ENCODE results near the gene QKI. TPM values are rescaled to one million over a fixed set of nuclear protein-coding genes. Genes with fewer than 3 reads are reported as not detected.

The QKI gene
- total and polyA plus RNA-seq, 10 of the 15 experiments (the other 5 are each of a cell fraction or from before 2014, with no cell fraction given) = 4.7 to 72.5 (median 38.9) TPM

DNA sequence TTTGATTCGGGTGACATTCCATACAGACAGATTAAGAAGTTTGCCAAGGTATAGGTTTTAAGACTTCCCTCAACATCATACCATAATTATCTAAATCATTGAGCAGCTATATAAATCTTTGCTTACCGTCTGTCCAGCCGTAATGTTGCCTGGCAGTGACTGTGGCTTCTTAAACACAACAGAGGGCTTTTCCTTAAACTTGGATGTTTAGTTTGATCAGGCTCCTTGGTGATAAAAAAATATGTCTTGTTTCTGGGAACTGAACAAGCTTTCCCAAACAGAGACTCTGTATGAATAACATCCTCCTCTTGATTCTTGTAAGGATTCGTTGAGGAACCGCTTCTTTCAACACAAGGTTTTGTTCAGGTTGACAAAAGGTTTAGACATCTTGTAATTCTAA, 130.9 kb downstream of the QKI start (continued):
- TF ChIP-seq JUND (IDR thresholded peaks at IDR 0.05; ENCODE audit: low read depth, low read length) = no peak
- no peak for TF ChIP-seq NBN (IDR thresholded peaks at IDR 0.05)

DNA sequence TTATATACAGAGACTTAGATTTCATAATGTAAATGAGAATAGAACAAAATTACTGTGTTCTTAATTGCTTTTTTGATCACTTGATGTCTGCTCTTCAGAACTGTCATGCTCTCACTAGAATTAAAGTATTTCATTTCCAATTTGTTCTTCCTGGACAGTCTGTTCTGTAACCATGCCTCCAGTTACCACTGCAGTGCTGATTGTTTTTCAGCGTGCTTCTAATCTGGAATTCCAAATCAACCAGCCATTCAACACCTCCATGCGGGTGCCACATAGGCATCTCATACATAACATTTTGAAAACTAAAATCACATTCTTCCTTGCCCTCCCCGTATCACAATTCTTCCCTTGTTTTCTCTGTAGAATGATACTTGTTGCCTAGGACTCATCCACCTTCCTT, 132.8 kb downstream of the QKI start:
- Histone ChIP-seq H3K36me3 (ENCODE audit: control insufficient read depth in 2 of 2, insufficient read depth in 2 of 2, low read length in 1 of 2) (peaks cover 0 to 4% of the 10 kb centered on the region in 2 experiments; a peak in 3 of 4 replicates), H3K27ac (ENCODE audit: control insufficient read depth, insufficient read depth) (no peak overlapping the region), H3K9ac (ENCODE audit: control insufficient read depth, insufficient read depth, low read length) (no peak overlapping the region), H2AFZ (ENCODE audit: control insufficient read depth, low read depth, low read length) (no peak overlapping the region), H3K4me3 (no peak overlapping the region), H4K20me1 (ENCODE audit: control insufficient read depth, insufficient read depth) (no peaks in the 10 kb centered on the region), H3K4me1 (ENCODE audit: control insufficient read depth, insufficient read depth, low read length) (no peaks in the 10 kb centered on the region), H3K4me2 (ENCODE audit: control insufficient read depth, insufficient read depth) (no peak overlapping the region), H3K27me3 (replicated peaks in 1 of 2; ENCODE audit: control insufficient read depth in 2 of 2, insufficient read depth in 2 of 2, low read length in 1 of 2) (no peaks in the 10 kb centered on the region), H3K79me2 (ENCODE audit: control insufficient read depth, insufficient read depth, low read length) (no peaks in the 10 kb centered on the region; the same call in 1 of the 2 replicates), H3K9me3 (replicated peaks; ENCODE audit: control insufficient read depth, insufficient read depth, low read length) (no peaks in the 10 kb centered on the region; the same call in 2 of the 3 replicates)
- ChIA-PET RAD21 (ENCODE audit: unreplicated experiment) (no interaction called here), POLR2A (no interaction called here), CTCF (interaction anchor here (1.0 kb wide), 1 partner anchor 14 kb away, joined by 3 read pairs; no protein-coding TSS in a partner anchor), SMC1A (ENCODE audit: uncharacterized antibody, unreplicated experiment) (interaction anchor here (1.2 kb wide), 1 partner anchor 18 kb away, joined by 4 read pairs; no protein-coding TSS in a partner anchor)
- intact Hi-C loops (cut with micrococcal nuclease; ENCODE audit: unreplicated experiment) = no loop called here
- DNase-seq (ENCODE audit: low read depth, low spot score) (no peak), FAIRE-seq (no peak), ATAC-seq (no peak)
- WGBS (ENCODE audit: insufficient coverage, insufficient replicate concordance, low lambda C conversion rate, missing lambda C conversion rate) = 97% methylated on average over 3 of the region's 3 CpGs
- no TSS peak for BruUV-seq (replicated peaks)
- in situ Hi-C loops (cut with MboI) = no loop called here
- TF ChIP-seq, protein P1, sequence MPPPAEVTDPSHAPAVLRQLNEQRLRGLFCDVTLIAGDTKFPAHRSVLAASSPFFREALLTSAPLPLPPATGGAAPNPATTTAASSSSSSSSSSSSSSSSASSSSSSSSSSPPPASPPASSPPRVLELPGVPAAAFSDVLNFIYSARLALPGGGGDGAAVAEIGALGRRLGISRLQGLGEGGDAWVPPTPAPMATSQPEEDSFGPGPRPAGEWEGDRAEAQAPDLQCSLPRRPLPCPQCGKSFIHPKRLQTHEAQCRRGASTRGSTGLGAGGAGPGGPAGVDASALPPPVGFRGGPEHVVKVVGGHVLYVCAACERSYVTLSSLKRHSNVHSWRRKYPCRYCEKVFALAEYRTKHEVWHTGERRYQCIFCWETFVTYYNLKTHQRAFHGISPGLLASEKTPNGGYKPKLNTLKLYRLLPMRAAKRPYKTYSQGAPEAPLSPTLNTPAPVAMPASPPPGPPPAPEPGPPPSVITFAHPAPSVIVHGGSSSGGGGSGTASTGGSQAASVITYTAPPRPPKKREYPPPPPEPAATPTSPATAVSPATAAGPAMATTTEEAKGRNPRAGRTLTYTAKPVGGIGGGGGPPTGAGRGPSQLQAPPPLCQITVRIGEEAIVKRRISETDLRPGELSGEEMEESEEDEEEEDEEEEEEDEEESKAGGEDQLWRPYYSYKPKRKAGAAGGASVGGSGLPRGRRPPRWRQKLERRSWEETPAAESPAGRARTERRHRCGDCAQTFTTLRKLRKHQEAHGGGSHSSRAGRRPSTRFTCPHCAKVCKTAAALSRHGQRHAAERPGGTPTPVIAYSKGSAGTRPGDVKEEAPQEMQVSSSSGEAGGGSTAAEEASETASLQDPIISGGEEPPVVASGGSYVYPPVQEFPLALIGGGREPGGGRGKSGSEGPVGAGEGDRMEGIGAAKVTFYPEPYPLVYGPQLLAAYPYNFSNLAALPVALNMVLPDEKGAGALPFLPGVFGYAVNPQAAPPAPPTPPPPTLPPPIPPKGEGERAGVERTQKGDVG (CRISPR knock-in tag; IDR thresholded peaks at IDR 0.05) = no peak
- TF ChIP-seq RUNX3 (IDR thresholded peaks at IDR 0.05; ENCODE audit: low read length) = no peak
- TF ChIP-seq, protein P2, sequence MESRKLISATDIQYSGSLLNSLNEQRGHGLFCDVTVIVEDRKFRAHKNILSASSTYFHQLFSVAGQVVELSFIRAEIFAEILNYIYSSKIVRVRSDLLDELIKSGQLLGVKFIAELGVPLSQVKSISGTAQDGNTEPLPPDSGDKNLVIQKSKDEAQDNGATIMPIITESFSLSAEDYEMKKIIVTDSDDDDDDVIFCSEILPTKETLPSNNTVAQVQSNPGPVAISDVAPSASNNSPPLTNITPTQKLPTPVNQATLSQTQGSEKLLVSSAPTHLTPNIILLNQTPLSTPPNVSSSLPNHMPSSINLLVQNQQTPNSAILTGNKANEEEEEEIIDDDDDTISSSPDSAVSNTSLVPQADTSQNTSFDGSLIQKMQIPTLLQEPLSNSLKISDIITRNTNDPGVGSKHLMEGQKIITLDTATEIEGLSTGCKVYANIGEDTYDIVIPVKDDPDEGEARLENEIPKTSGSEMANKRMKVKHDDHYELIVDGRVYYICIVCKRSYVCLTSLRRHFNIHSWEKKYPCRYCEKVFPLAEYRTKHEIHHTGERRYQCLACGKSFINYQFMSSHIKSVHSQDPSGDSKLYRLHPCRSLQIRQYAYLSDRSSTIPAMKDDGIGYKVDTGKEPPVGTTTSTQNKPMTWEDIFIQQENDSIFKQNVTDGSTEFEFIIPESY (IDR thresholded peaks at IDR 0.05) = no peak
- no peak for TF ChIP-seq EP300 (IDR thresholded peaks at IDR 0.05; ENCODE audit: borderline replicate concordance in 1 of 2, control insufficient read depth in 1 of 2, low read depth in 2 of 2, low read length in 2 of 2)
- TF ChIP-seq SIX5 (IDR thresholded peaks at IDR 0.05; ENCODE audit: low read depth, low read length, severe bottlenecking) = no peak
- TF ChIP-seq, protein P3, sequence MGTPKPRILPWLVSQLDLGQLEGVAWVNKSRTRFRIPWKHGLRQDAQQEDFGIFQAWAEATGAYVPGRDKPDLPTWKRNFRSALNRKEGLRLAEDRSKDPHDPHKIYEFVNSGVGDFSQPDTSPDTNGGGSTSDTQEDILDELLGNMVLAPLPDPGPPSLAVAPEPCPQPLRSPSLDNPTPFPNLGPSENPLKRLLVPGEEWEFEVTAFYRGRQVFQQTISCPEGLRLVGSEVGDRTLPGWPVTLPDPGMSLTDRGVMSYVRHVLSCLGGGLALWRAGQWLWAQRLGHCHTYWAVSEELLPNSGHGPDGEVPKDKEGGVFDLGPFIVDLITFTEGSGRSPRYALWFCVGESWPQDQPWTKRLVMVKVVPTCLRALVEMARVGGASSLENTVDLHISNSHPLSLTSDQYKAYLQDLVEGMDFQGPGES (IDR thresholded peaks at IDR 0.05) = no peak
- no peak for TF ChIP-seq CREM (IDR thresholded peaks at IDR 0.05; ENCODE audit: low read depth)
- TF ChIP-seq, protein P4, sequence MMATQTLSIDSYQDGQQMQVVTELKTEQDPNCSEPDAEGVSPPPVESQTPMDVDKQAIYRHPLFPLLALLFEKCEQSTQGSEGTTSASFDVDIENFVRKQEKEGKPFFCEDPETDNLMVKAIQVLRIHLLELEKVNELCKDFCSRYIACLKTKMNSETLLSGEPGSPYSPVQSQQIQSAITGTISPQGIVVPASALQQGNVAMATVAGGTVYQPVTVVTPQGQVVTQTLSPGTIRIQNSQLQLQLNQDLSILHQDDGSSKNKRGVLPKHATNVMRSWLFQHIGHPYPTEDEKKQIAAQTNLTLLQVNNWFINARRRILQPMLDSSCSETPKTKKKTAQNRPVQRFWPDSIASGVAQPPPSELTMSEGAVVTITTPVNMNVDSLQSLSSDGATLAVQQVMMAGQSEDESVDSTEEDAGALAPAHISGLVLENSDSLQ (IDR thresholded peaks at IDR 0.05) = no peak
- TF ChIP-seq, protein P5, sequence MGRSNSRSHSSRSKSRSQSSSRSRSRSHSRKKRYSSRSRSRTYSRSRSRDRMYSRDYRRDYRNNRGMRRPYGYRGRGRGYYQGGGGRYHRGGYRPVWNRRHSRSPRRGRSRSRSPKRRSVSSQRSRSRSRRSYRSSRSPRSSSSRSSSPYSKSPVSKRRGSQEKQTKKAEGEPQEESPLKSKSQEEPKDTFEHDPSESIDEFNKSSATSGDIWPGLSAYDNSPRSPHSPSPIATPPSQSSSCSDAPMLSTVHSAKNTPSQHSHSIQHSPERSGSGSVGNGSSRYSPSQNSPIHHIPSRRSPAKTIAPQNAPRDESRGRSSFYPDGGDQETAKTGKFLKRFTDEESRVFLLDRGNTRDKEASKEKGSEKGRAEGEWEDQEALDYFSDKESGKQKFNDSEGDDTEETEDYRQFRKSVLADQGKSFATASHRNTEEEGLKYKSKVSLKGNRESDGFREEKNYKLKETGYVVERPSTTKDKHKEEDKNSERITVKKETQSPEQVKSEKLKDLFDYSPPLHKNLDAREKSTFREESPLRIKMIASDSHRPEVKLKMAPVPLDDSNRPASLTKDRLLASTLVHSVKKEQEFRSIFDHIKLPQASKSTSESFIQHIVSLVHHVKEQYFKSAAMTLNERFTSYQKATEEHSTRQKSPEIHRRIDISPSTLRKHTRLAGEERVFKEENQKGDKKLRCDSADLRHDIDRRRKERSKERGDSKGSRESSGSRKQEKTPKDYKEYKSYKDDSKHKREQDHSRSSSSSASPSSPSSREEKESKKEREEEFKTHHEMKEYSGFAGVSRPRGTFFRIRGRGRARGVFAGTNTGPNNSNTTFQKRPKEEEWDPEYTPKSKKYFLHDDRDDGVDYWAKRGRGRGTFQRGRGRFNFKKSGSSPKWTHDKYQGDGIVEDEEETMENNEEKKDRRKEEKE (IDR thresholded peaks at IDR 0.05) = no peak
- TF ChIP-seq SP1 (IDR thresholded peaks at IDR 0.05; ENCODE audit: low read depth, low read length) = no peak
